Esophagus squamous epithelium (tissue), 5 donors: ENCODE results near the gene ATP1A1. TPM values are rescaled to one million over a fixed set of nuclear protein-coding genes. Genes with fewer than 3 reads are reported as not detected.

ENCODE experiments used
- DNase-seq: peaks from one replicate; lab custom pipeline; 2025; lab: John Stamatoyannopoulos, UW
- H3K27ac ChIP-seq, 4 donors: fragments of 200-600 bp; sonication (generic); one replicate each; pipeline ENCODE4 v1.5.1; 2016 to 2019; ENCODE audit warnings: mild to moderate bottlenecking in 1 of 4
- H3K27me3 ChIP-seq, 4 donors: fragments of 200-600 bp; sonication (generic); 1 replicate in 3 of 4; 2 replicates in 1 of 4; pipeline versions ENCODE4 v1.5.1 to v1.6.0; 2017 to 2021; ENCODE audit warnings: antibody characterized with exemption in 1 of 4
- H3K36me3 ChIP-seq, 3 donors: fragments of 200-600 bp; sonication (generic); one replicate each; pipeline ENCODE4 v1.5.1; 2016 to 2019
- H3K4me1 ChIP-seq, 3 donors: fragments of 200-600 bp; sonication (generic); one replicate each; pipeline ENCODE4 v1.5.1; 2017 to 2019
- H3K4me3 ChIP-seq, 4 donors: fragments of 200-600 bp; sonication (generic); 1 replicate in 3 of 4; 2 replicates in 1 of 4; pipeline ENCODE4 v1.5.1; 2016 to 2019; ENCODE audit warnings: mild to moderate bottlenecking in 2 of 4, moderate library complexity in 1 of 4
- H3K9me3 ChIP-seq, 3 donors: fragments of 200-600 bp; sonication (generic); one replicate each; pipeline ENCODE4 v1.5.1; 2016 to 2019
- POLR2A ChIP-seq, 4 donors: fragments of 450-650 bp; IDR thresholded peaks; one replicate each; pipeline ENCODE4 v1.6.1; 2017; ENCODE audit warnings: antibody characterized with exemption in 4 of 4, mild to moderate bottlenecking in 4 of 4, moderate library complexity in 3 of 4
- WGBS, 2 donors: methylation state at CpG; one replicate each; pipeline ENCODE4 v1.1.5; 2018; 5-methylcytosine and 5-hydroxymethylcytosine counted together
- intact Hi-C: fragments of 100-400 bp; cut with DNase I; formaldehyde crosslinking; loops from one replicate; pipeline ENCODE4 v1.15.0; 2022
- total RNA-seq, 4 donors: library from RNA; depleted of rRNA; stranded (reverse); fragments of >200 nt; gene quantifications; one replicate each; pipeline ENCODE4 v1.1.0, GENCODE V29; 2016
- TF ChIP-seq, protein P1 (sequence below), 6 experiments: fragments of 450-650 bp in 4 of 6; fragments of 200-600 bp in 2 of 6; sonication (generic) in 2 of 6; IDR thresholded peaks; one replicate each; pipeline ENCODE4 v1.5.1; 2016 to 2019; ENCODE audit warnings: antibody characterized with exemption in 6 of 6, mild to moderate bottlenecking in 4 of 6, moderate library complexity in 4 of 6
- donor health status: DM: yes; HTN: yes; CAD: no.

Gene ATP1A1
- total RNA-seq, 4 donors from 2014 or later: 310 to 443 (median 391) TPM

DNA sequence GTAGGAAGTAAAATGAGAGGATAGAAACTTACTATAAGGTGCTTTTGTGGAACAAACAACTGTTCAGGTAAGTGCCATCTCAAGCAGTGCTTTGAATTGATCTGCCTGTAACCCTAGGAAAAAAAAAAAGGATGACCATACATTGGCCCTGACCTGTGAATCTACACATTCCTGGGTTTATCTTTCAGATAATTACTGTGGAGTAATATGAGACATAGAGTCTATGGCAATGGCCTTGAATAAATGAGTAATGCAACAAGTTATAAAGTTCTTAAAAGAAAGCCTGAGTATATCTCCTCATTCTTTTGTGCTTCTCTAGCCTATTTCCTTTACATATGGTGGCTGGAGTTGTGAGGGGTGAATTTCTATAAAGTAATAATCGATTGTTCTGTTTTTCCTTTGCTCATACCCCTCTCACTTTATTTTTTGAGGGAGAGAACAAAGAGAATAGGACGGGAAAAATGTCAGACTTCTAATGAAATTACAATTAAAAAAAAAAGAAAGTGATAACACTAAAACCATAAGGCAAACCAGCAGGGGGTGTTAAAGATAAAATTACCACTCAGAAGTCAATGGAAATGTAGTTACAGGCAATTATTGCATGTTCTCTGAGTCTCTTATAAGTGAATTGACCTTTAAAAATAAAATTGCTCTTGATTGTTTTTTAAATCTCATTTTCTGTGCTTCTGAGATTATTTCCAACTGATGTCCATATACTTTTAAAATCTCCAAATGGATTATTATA, 12.4 kb upstream of the ATP1A1 start:
- Histone ChIP-seq H3K27me3 (no peaks in the 10 kb centered on the region), H3K4me1 (peaks cover 0 to 39% (median 11%) of the 10 kb centered on the region in 3 donors), H3K9me3 (no peaks in the 10 kb centered on the region), H3K4me3 (no peak overlapping the region), H3K27ac (no peak overlapping the region), H3K36me3 (no peaks in the 10 kb centered on the region)
- intact Hi-C loops: loop anchor here (10.0 kb wide), 1 partner anchor 124 kb away; no protein-coding TSS in a partner anchor
- 71 to 76% methylated on average over 2 of the region's 2 CpGs for WGBS, 2 donors
- no peak for DNase-seq
- TF ChIP-seq POLR2A (IDR thresholded peaks at IDR 0.05): no peak
- TF ChIP-seq, protein P1, sequence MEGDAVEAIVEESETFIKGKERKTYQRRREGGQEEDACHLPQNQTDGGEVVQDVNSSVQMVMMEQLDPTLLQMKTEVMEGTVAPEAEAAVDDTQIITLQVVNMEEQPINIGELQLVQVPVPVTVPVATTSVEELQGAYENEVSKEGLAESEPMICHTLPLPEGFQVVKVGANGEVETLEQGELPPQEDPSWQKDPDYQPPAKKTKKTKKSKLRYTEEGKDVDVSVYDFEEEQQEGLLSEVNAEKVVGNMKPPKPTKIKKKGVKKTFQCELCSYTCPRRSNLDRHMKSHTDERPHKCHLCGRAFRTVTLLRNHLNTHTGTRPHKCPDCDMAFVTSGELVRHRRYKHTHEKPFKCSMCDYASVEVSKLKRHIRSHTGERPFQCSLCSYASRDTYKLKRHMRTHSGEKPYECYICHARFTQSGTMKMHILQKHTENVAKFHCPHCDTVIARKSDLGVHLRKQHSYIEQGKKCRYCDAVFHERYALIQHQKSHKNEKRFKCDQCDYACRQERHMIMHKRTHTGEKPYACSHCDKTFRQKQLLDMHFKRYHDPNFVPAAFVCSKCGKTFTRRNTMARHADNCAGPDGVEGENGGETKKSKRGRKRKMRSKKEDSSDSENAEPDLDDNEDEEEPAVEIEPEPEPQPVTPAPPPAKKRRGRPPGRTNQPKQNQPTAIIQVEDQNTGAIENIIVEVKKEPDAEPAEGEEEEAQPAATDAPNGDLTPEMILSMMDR (IDR thresholded peaks at IDR 0.05): peak in 5 of 6 experiments; percentile 28 to 52 (median 35)

DNA sequence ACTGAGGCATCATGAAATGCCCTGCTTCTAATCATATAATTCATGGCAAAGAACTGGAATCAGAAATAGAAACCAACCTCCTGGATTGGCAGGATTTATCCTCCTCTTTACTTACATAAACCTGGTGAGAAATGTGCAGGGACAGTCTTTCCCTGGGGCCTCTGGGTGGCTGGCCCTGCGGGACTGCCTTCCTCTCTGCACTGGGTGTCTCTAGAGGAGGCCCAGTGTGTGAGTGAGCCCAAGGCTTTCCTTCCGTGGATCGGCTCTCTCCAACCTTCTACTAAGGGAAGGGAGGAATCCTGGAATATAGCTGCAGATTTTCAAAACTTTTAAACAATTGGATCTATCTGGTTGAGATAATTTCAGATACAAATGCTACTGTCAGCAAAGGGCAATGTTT, 11.4 kb upstream of the ATP1A1 start:
- no peak for DNase-seq
- TF ChIP-seq, protein P1 (IDR thresholded peaks at IDR 0.05): no peak
- no peak for TF ChIP-seq POLR2A (IDR thresholded peaks at IDR 0.05)
- Histone ChIP-seq H3K27ac (no peak overlapping the region), H3K27me3 (no peaks in the 10 kb centered on the region), H3K4me3 (no peak overlapping the region), H3K36me3 (no peaks in the 10 kb centered on the region), H3K4me1 (peaks cover 0 to 45% (median 11%) of the 10 kb centered on the region in 3 donors), H3K9me3 (no peaks in the 10 kb centered on the region)
- intact Hi-C loops: loop anchor here (10.0 kb wide), 1 partner anchor 123 kb away; no protein-coding TSS in a partner anchor
- WGBS, 2 donors: 71% methylated on average over 3 of the region's 3 CpGs; no CpG with 5 or more reads in 1 of the 2 donors

DNA sequence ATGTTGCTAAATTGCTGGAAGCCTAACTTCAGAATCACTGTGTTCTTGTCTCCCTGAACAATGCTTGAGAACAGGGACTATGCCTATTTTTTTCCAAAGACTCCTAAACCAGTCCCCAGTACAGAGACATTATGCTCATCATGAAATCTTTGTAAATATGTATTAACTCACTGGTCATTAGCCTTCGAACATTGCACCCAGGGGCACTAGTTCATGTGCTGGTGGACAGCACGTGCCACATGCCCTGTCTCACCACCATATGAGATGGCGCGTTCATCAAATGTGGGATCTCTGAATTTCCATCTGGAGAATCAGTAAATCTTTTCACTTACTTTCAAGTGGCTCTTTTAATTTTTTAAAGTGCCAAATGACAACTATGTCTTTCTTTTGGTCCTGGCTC, 11.0 kb upstream of the ATP1A1 start:
- no peak for TF ChIP-seq POLR2A (IDR thresholded peaks at IDR 0.05)
- TF ChIP-seq, protein P1 (IDR thresholded peaks at IDR 0.05): no peak
- Histone ChIP-seq H3K9me3 (no peaks in the 10 kb centered on the region), H3K36me3 (no peaks in the 10 kb centered on the region), H3K27ac (no peak overlapping the region), H3K4me1 (peaks cover 0 to 45% (median 11%) of the 10 kb centered on the region in 3 donors), H3K4me3 (no peak overlapping the region), H3K27me3 (no peaks in the 10 kb centered on the region)
- 92% methylated on average over 4 of the region's 4 CpGs for WGBS, 2 donors
- no peak for DNase-seq
- intact Hi-C loops: loop anchor here (10.0 kb wide), 1 partner anchor 123 kb away; no protein-coding TSS in a partner anchor

DNA sequence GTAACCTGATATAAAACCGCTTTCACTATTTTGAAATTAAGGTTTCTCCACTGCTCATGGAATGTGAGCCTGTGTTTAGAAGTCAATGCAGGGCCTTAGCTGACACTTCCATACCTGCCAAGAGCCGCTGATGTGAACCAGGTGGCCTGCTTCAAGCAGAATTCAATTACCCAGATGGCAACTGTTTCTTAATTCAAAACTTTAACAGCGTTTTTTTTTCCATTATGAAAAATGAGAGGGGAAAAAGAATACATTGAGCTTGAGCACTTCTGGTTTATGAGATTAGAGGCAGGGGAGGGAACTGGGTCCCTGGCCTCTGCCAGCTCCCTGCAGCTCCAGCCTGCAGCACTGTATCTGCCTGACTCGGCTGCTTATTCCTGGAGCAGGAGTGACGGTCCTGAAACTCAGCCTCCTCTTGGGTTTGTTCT, 7.7 kb upstream of the ATP1A1 start:
- intact Hi-C loops: loop anchor here (10.0 kb wide), 1 partner anchor 119 kb away; no protein-coding TSS in a partner anchor
- Histone ChIP-seq H3K27ac (no peak overlapping the region), H3K4me1 (peaks cover 0 to 23% (median 0%) of the 10 kb centered on the region in 3 donors), H3K27me3 (no peaks in the 10 kb centered on the region), H3K36me3 (no peaks in the 10 kb centered on the region), H3K9me3 (no peaks in the 10 kb centered on the region), H3K4me3 (no peak overlapping the region)
- no peak for DNase-seq
- 56 to 60% methylated on average over 5 of the region's 5 CpGs for WGBS, 2 donors
- no peak for TF ChIP-seq POLR2A (IDR thresholded peaks at IDR 0.05)
- TF ChIP-seq, protein P1 (IDR thresholded peaks at IDR 0.05): no peak

DNA sequence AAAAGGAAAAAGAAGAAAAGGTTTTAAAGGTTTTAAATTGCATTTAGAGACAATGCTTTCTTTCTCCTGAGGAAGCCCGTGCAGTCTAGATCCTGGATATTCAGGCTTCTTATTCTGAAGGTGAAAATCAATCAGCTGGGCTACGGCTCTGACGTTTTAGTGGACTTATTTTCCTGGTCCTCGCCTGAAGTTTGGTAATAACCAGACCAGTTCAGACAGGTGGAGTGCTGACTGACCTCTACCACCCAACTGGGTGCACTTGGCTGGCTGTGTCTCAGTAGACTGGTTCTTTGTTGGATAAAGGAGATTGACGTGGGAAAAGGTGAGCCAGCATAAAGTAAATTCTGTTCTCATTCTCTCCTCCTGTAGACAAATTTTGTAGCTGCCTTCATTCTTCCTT, 7.2 kb upstream of the ATP1A1 start:
- no peaks in the 10 kb centered on the region for H3K27me3 ChIP-seq
- no peaks in the 10 kb centered on the region for H3K36me3 ChIP-seq
- H3K4me3 ChIP-seq: no peak overlapping the region
- H3K27ac ChIP-seq: no peak overlapping the region
- H3K4me1 ChIP-seq: peaks cover 0 to 19% (median 0%) of the 10 kb centered on the region in 3 donors
- intact Hi-C loops: loop anchor here (10.0 kb wide), 1 partner anchor 119 kb away; no protein-coding TSS in a partner anchor
- 69 to 75% methylated on average over 3 to 5 of the region's 5 CpGs for WGBS, 2 donors
- no peaks in the 10 kb centered on the region for H3K9me3 ChIP-seq
- no peak for TF ChIP-seq POLR2A (IDR thresholded peaks at IDR 0.05)
- TF ChIP-seq, protein P1 (IDR thresholded peaks at IDR 0.05): no peak
- no peak for DNase-seq
